Measurements from ENCODE around the gene AIFM2. TPM values are rescaled to one million over a fixed set of nuclear protein-coding genes. Genes with fewer than 3 reads are reported as not detected.

Gene AIFM2
- polyA plus RNA-seq, 3 donors = 0.28 to 2.1 (median 0.41) TPM

DNA sequence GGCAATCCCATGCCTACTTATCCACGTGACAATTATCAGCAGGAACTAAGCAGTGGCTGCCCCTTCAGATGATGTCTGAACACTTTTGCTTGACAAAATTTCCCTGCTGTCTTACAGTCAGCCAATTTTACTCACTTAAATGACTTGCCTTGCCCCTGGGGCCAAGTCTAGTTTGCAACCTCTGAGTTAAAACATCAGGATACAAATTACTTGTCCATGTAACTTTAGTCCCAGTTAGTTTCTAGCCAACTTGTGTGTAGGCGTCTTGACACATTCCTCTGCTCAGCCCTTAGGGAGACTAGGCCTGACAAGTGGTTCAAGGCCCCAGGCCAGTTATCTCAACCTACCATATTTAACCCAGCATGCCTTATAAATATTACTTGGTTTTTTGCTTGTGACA is 25.5 kb upstream of the AIFM2 start:
- H3K4me1 ChIP-seq (ENCODE audit: control insufficient read depth in 1 of 2, insufficient read depth in 2 of 2, low read length in 2 of 2) = peaks cover 8 to 11% of the 10 kb centered on the region in 2 donors
- no peak overlapping the region for H3K4me3 Mint-ChIP-seq
- peaks cover 77 to 89% of the 10 kb centered on the region in 2 donors for H3K36me3 Mint-ChIP-seq
- no peak for DNase-seq
- no peak overlapping the region for H3K4me3 ChIP-seq (replicated peaks in 1 of 3; ENCODE audit: low read depth in 2 of 3, low read length in 3 of 3)
- no peaks in the 10 kb centered on the region for H3K9me3 Mint-ChIP-seq
- intact Hi-C loops (cut with micrococcal nuclease) = no loop called here
- TF ChIP-seq, protein P1, sequence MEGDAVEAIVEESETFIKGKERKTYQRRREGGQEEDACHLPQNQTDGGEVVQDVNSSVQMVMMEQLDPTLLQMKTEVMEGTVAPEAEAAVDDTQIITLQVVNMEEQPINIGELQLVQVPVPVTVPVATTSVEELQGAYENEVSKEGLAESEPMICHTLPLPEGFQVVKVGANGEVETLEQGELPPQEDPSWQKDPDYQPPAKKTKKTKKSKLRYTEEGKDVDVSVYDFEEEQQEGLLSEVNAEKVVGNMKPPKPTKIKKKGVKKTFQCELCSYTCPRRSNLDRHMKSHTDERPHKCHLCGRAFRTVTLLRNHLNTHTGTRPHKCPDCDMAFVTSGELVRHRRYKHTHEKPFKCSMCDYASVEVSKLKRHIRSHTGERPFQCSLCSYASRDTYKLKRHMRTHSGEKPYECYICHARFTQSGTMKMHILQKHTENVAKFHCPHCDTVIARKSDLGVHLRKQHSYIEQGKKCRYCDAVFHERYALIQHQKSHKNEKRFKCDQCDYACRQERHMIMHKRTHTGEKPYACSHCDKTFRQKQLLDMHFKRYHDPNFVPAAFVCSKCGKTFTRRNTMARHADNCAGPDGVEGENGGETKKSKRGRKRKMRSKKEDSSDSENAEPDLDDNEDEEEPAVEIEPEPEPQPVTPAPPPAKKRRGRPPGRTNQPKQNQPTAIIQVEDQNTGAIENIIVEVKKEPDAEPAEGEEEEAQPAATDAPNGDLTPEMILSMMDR (IDR thresholded peaks at IDR 0.05) = no peak
- no peak overlapping the region for H3K9ac ChIP-seq (ENCODE audit: insufficient read depth, low read length, poor library complexity, severe bottlenecking)
- peaks cover 80 to 88% of the 10 kb centered on the region in 2 donors for H3K36me3 ChIP-seq (replicated peaks in 1 of 2; ENCODE audit: control insufficient read depth in 1 of 2, insufficient read depth in 2 of 2, low read length in 2 of 2)
- no peaks in the 10 kb centered on the region for H3K9me3 ChIP-seq (replicated peaks in 1 of 2; ENCODE audit: control insufficient read depth in 1 of 2, insufficient read depth in 1 of 2, low read length in 2 of 2)
- H3K27ac Mint-ChIP-seq = no peak overlapping the region
- no peaks in the 10 kb centered on the region for H3K27me3 Mint-ChIP-seq (ENCODE audit: low read depth in 3 of 3)
- H2AFZ ChIP-seq (ENCODE audit: insufficient read depth, low read depth, low read length, poor library complexity, severe bottlenecking) = no peak overlapping the region
- peaks cover 89% of the 10 kb centered on the region for H4K20me1 ChIP-seq (ENCODE audit: insufficient read depth, low read length)
- H3K27me3 ChIP-seq (ENCODE audit: control insufficient read depth in 2 of 2, insufficient read depth in 2 of 2, low read length in 2 of 2) = no peaks in the 10 kb centered on the region
- H3K79me2 ChIP-seq (ENCODE audit: insufficient read depth, low read length) = peaks cover 55% of the 10 kb centered on the region
- peaks cover 15% of the 10 kb centered on the region for H3K4me1 Mint-ChIP-seq
- no peak overlapping the region for H3K27ac ChIP-seq (ENCODE audit: low read depth in 1 of 2, low read length in 2 of 2)
- H3K4me2 ChIP-seq (replicated peaks; ENCODE audit: extremely low read depth, low read length, poor library complexity, severe bottlenecking) = no peak overlapping the region
- 89% methylated on average over 1 of the region's 2 CpGs for WGBS (ENCODE audit: insufficient coverage)

DNA sequence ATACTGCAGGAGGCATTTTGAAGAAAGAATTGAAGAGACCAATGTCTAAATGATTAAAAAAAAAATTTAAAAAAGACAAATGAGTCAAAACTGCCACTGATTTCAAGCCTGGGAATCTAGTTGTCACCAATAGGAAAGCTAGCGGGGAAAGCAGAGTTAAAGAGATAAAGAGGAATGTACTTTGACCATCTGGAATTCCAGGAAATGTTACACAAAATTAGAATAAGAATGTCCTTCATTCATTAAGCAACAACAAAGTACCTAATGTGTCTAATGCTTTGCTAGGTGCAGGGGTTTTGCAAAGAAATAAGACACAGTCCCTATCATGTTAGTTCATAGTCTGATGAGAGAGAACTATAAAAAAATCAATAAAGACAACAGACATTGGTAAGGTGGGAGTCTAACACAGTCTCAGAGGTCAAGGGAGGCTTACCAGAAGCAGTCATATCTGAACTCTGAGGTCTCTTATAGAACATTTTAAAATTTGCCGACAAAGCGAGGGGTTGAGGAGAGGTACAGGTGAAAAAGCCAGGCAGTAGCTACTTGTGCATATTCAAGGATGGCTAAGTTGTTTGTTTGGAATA is 22.7 kb upstream of the AIFM2 start:
- Mint-ChIP-seq H3K36me3 (peaks cover 88 to 93% of the 10 kb centered on the region in 2 donors), H3K27me3 (ENCODE audit: low read depth in 3 of 3) (no peaks in the 10 kb centered on the region), H3K27ac (peak overlapping the region in 2 of 7 donors; percentile 47 to 79), H3K4me1 (no peaks in the 10 kb centered on the region), H3K9me3 (no peaks in the 10 kb centered on the region), H3K4me3 (no peak overlapping the region)
- WGBS (ENCODE audit: insufficient coverage) = 0% methylated on average over 1 of the region's 3 CpGs
- Histone ChIP-seq H3K4me3 (replicated peaks in 1 of 3; ENCODE audit: low read depth in 2 of 3, low read length in 3 of 3) (no peak overlapping the region), H2AFZ (ENCODE audit: insufficient read depth, low read depth, low read length, poor library complexity, severe bottlenecking) (no peak overlapping the region), H3K27ac (ENCODE audit: low read depth in 1 of 2, low read length in 2 of 2) (no peak overlapping the region), H4K20me1 (ENCODE audit: insufficient read depth, low read length) (peaks cover 73% of the 10 kb centered on the region), H3K9ac (ENCODE audit: insufficient read depth, low read length, poor library complexity, severe bottlenecking) (no peak overlapping the region), H3K27me3 (ENCODE audit: control insufficient read depth in 2 of 2, insufficient read depth in 2 of 2, low read length in 2 of 2) (no peaks in the 10 kb centered on the region), H3K4me2 (replicated peaks; ENCODE audit: extremely low read depth, low read length, poor library complexity, severe bottlenecking) (no peak overlapping the region), H3K36me3 (replicated peaks in 1 of 2; ENCODE audit: control insufficient read depth in 1 of 2, insufficient read depth in 2 of 2, low read length in 2 of 2) (peaks cover 93 to 99% of the 10 kb centered on the region in 2 donors), H3K4me1 (ENCODE audit: control insufficient read depth in 1 of 2, insufficient read depth in 2 of 2, low read length in 2 of 2) (no peaks in the 10 kb centered on the region), H3K79me2 (ENCODE audit: insufficient read depth, low read length) (peaks cover 33% of the 10 kb centered on the region), H3K9me3 (replicated peaks in 1 of 2; ENCODE audit: control insufficient read depth in 1 of 2, insufficient read depth in 1 of 2, low read length in 2 of 2) (no peaks in the 10 kb centered on the region)
- TF ChIP-seq, protein P1 (IDR thresholded peaks at IDR 0.05) = no peak
- intact Hi-C loops (cut with micrococcal nuclease) = no loop called here
- no peak for DNase-seq
